HG02610 (cell line): ENCODE data around the gene RWDD1.
A peak's percentile ranks its signal among the peaks of the same experiment; 100 is the strongest.

ENCODE experiments used
- ATAC-seq: cut with Tn5 transposase; IDR thresholded peaks from one replicate; pipeline ENCODE4 v1.9.1; 2021; ENCODE audit warnings: mild to moderate bottlenecking, moderate library complexity; ENCODE audit not compliant: unreplicated experiment

Gene RWDD1

GRCh38 chr6:116605935-116606334, 34.6 kb downstream of the RWDD1 start:
- ATAC-seq, result no peak

GRCh38 chr6:116611056-116611455, 39.8 kb downstream of the RWDD1 start:
- no peak for ATAC-seq

GRCh38 chr6:116615937-116616736, 44.8 kb downstream of the RWDD1 start, which contains the start of gene RSPH4A:
Gene RSPH4A, plus strand, starts transcription at chr6:116616479. Its CDS starts 145 bp downstream, at chr6:116616624.
- peak; percentile 100 for ATAC-seq

GRCh38 chr6:116616737-116617053, 45.4 kb downstream of the RWDD1 start:
- ATAC-seq, result no peak

GRCh38 chr6:116624036-116624805, 52.9 kb downstream of the RWDD1 start:
- ATAC-seq, result no peak

GRCh38 chr6:116625872-116626271, 54.6 kb downstream of the RWDD1 start:
- no peak for ATAC-seq

GRCh38 chr6:116629563-116629981, 58.3 kb downstream of the RWDD1 start:
- ATAC-seq, result no peak

GRCh38 chr6:116631379-116631990, 60.2 kb downstream of the RWDD1 start:
- ATAC-seq, result peak; percentile 69

GRCh38 chr6:116633685-116634084, 62.4 kb downstream of the RWDD1 start:
- no peak for ATAC-seq
